ENCODE results near the gene AFTPH.

Gene AFTPH

DNA sequence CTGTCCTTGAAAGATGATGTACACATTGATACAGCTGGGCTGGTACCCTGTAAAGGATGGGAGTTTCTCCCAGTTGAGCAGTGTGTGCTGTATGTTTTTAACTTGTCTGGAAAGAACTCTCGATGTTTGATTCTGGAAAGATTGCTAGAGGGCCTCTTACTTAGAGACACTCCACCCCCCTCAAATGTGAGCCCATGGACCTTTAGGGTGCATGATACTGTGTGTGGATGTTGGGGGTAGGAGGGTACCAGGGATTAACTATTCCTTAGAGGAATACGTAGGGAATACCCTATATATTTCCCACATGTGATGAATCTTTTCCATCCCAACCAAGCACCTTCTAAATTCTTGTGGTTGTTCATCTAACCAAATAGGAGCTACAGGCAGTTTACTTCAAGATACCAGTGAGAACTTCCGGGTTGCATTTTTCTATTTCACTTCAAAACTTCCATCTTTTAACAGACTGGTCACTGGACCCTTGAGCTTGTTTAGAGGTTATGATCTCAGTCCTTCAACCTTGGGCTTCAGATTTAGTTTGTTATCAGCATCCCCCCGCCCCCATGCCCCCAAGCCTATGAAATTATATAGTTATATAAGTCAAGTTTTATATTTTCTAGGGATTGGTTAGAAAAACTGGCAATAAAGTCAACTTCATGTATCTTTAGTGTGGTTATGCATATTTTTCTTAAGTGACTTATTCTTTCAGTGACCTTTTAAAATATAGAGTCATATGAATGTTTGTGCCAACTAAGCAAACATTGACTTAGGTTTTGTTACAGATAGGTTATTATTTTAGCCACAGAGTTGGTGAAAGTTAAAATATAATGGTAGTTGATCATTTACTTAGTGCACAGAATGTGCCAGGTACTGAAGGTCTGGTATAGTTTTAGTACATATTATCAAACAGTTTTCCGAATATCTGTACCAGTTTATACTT lies 18.2 kb downstream of the AFTPH start:
- no peak for DNase-seq

DNA sequence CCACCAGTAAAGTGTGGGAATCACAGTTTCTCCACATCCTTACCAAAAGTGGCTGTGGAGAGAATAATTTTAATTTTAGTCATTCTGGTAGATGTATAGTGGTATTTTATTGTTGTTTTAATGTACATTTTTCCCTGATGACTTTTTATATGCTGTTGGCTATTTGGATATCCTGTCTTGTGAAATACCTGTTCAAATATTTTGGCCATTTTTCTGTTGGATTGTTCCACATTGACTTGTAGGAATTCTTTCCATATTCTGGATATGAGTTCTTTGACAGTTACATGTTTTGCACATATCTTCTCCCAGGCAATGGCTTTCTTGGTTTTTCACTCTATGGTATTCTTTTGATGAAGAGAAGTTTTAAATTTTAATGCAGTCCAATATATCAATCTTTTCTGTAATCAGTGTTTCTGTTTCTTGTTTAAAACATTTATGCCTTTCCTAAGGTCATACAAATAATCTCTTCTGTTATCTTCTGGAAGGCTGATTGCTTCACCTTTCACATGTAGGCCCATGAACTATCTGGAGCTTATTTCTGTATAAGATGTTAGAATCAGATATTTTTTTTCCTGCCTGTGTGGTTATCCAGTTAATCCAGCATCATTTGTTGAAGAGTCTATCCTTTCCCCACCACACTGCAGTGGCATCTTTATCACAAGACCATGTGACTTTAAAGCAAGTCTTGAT lies 19.0 kb downstream of the AFTPH start:
- no peak for DNase-seq

DNA sequence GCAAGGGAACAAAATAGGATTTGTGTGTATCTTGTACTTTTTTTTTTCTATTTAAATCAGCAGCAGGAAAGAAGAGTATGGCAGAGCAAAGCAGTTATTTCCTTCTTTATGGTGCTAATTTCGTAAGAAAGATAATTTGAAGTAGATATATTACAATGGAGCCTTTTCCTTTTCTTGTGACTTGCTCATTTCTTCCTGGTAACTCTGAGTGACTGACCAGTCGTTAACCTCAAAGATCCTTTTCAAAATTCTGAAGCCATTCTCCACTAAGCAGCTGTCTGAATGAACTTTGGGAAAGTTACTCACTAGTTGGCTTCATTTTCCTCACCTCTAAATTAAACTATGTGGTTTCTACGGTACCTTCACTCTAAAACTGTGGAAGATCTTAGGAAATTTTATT lies 24.6 kb downstream of the AFTPH start:
- DNase-seq = no peak

DNA sequence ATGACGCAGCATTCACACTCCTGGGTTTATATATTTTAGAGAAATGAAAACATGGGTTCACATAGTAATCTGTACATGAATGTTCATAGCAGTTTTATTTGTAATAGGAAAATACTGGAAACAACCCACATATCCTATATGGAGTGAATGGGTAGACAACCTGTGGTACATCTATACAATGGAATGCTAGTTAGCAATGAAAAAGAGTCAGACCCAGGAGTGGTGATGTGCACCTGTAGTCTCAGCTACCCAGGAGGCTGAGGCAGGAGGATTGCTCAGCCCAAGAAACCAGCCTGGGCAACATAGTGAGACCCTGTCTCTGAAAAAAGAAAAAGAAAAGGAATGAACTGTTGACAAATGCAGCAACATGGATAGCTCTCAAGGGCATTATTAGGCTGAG lies 25.9 kb downstream of the AFTPH start:
- no peak for DNase-seq

DNA sequence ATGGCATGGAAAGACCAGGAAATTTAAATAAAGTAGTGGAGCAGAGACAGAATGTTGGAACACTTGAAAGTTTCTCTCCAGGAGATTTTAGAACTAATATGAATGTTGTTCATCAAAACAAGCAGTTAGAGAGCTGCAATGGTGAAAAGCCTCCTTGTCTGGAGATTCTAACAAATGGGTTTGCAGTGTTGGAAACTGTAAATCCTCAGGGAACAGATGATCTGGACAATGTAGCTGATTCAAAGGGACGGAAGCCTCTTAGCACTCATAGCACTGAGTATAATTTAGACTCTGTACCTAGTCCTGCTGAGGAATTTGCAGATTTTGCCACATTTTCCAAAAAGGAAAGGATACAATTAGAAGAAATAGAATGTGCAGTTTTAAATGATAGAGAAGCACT lies 27.7 kb downstream of the AFTPH start:
- no peak for DNase-seq

DNA sequence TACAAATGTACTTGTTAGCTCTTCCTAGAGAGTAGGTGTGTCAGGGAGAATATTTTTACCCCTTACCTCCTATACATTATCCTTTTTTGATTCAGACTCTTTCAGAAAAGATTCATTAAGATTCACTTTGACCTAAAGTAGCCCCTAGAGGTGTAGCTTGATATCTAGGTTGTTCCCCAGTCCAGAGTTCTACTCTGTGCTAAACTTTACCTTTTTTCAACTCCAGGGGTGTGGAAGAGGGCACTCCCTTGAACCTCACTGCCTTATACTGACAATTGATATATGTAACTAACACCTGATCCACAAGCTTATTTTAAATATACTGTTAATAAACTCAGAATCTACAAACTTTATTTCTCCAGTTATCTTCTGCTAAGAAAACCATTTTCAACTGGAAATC lies 30.0 kb downstream of the AFTPH start:
- no peak for DNase-seq

DNA sequence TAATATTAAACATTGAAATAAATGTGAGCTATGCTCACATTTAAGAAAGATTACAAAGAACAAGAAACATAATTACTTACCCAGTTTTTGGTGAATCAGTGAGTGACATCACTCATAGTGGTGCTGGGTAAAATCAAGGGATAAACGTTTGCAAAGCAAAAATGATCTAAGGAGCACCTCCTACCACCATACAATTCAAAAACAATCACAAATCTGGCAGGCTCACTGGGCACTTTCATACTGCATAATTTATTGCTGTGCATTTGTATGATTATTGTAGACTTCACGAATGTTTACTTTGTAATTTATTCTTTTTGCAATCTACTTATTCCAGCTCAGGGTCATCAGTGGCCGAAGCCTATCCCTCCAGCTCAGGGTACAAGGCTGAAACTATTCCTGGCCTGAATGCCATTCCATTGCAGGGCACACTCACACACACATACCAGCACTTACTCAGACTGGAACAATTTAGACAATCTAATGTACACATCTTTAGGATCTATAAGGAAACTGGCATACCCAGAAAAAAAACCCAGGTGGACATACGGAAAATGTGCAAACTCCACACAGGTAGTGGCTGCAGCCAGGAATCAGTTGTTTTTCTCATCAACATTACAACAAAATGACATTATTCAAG lies 34.4 kb downstream of the AFTPH start:
- DNase-seq = no peak

DNA sequence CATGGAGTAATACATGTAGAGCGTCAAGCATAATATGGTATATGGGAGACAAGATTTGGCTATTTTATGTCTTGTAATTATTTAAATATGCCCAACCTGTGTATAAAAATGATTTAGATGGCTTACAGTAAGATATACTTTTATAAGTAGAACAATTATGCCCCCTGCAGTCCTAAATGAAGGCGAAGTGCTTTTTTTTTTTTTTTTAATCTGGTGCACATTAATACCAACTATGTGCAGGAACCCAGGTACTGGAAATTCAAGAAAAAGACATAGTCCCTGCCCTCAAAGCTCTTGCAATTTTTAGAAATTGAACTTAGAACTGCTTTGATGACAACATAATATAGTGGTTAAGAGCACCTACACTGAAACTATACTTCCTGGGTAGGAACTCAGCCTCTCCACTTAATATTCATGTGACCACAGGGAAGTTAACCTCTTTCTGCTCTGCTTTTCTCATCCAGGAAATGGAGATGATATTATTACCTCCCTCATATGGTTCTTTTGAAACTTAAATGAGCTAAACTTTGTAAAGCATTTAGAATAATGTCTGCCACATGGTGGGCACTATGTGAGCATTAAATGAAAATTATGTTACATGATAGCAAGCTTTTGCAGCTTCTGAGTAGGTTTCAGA lies 38.1 kb downstream of the AFTPH start:
- no peak for DNase-seq

DNA sequence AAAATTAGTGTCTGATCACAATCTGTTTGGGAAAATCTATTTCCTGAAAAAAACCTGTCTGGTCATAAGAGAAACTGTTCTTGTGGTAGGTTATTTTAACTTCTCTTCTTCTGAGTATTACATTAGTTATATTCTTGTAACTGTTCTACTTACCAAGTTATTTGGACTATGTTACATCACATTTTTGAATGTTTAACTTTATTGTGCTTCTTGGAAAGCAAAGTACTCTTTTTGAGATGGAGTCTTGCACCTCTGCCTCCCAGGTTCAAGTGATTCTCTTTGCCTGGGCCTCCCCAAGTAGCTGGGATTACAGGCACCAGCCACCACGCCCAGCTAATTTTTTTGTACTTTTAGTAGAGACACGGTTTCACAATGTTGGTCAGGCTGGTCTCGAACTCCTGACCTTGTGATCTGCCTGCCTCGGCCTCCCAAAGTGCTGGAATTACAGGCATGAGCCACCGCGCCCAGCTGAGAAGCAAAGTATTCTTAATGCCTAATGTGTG lies 39.4 kb downstream of the AFTPH start:
- no peak for DNase-seq

DNA sequence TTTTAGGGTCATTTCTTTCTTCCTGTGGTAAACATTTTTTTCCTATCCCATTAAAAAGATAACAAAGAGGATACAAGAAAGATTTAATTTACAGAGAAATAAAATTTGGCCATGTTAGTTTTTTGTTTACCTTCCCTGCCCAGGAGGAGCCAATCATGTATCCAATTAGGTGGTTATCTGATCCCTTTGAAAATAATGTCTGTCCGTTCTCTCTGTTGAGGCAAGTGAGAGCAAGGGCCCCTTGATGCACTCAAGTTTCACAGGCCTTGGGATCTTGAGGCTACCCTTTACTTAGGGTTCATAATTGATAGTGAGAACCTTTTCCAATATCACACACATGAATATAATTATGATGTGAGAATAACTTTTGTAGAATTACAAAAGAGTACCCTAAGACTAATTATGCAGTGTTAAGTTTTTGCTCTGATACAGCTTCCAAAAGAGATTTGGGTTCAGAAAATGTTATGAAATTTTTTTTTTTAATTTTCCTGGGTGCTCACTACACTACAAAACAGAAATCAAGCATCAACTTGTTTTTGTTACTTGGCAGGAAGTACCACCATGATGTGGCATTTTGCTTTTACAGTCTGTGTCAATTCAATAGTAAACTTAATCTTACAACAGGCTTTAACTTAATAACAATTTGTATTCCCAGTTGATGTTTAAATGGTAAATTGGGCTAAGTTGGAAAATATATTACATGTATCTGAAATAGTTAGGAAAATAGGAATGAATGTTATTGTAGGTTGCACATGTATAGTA lies 42.0 kb downstream of the AFTPH start:
- no peak for DNase-seq

DNA sequence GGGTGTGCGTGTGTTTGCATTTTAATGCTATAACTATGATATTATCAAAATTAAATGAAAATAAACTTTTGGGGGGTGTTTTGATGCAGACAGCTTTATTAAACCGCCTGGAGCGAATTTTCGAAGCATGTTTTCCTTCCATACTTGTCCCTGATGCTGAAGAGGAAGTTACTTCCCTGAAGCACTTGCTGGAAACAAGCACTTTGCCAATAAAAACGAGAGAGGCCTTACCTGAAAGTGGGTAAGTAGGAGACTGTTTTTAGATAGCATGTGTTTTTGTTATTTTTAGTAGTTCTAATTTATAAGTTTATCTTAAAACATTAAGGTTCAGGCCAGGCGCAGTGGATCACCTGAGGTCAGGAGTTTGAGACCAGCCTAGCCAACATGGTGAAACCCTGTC lies 43.3 kb downstream of the AFTPH start:
- no peak for DNase-seq

DNA sequence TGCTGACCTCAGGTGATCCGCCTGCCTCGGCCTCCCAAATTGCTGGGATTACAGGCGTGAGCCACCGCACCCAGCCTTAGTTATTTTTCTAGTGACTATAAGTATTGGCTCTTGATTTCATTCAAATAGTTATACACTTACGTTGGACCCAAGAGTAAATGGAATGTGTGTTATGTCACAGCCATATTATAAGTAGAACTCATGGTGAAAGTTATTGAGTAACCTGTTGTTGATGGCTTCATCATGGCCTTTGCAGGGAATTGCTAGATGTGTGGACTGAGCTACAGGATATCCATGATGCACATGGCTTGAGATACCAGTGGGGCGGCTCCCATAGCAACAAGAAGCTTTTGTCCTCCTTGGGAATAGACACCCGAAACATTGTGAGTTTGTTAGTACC lies 44.7 kb downstream of the AFTPH start:
- no peak for DNase-seq

DNA sequence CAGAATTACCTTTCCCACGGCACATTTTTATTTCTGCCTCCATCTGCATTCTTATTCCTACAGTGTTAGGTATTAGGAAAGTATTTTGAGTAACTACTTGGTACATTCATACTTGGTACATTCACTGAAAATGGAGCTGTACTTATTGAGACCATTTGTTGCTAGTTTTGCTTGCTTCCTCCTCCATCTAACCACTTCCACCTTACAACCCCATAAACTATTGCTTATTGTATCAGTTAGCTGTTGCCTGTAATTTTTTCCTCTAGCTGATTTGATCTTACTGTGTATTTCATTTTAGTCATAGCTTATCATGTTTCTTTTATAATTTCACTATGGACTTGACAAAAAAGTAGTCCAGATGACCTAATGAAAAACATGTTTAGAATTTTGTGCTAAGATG lies 50.7 kb downstream of the AFTPH start:
- DNase-seq = no peak

DNA sequence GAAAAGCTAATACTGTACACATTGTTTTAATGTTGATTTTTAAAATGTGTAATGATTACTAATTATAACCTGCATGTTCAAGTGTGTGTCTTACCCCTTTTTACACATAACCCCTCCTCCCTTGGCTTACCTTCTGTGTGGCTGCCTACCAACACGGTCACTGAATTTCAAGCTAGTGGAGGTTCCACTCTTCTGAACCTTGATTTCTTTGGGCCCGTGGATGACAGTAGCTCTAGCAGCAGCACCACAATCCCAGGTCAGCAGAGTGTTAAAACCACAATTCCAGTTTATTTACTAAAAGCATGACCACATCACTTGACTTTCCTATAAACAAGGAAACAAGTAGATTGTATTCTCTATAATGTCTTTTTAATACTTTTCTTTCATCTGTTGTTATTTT lies 56.9 kb downstream of the AFTPH start:
- no peak for DNase-seq

DNA sequence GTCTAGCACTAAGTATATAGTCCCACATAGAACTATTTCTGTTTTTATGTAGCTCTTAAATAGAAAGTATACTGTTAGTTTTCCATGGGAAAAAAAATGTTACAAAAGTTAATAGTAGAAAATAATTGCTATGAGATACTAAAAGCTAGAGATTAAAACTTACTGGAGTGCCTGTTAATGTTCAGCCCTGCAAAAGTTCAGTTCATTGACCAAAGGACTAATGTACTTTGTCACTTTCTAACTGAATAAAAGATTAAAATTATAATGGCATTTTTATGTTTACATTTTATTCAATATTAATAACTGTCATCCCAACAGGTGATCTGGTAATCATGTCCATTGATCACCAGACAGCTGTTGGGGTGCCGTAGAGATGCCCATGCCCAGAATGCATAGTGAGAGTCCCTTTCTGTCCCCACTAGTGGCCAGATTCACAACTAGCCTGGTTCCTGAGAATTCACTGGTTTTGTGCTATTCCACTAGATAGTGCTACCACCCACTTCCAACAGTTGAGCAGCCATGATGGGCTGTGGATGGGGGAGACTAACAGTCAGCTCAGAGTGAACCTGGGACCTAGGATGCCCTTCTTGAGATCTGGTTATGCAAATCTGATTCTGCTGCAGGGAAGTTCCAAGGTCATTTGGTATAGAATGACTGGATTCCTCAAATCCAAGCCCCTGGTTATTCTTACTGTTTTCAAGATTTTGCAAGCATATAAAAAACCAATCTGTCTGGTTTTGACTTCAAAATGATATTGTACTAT lies 57.8 kb downstream of the AFTPH start:
- no peak for DNase-seq

DNA sequence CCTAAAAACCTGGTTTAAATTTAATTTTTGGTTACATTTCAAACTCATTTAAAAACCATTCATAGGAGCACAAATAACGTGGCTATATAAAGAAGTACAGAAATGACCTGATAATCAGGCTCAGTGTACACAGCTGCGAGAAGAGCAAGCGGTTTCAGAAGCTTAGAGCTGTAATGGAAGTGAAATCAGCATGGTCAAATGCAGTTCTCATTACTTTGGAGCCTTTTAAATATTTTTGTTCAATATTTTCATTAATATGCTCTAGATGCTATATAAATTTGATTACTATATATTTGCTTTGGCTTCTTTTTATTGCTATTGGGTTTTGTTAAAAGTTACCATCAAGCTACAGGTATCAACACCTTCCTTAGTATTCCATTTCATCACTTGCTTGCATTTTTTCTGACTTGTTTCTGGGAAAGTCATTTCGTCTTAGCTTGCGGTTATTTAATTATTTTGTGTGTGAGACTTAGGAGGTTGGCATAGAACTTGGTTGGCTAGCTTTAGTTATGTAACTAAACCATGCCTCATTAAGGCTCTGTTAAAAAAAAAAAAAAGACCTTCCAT lies 58.7 kb downstream of the AFTPH start:
- DNase-seq = no peak

DNA sequence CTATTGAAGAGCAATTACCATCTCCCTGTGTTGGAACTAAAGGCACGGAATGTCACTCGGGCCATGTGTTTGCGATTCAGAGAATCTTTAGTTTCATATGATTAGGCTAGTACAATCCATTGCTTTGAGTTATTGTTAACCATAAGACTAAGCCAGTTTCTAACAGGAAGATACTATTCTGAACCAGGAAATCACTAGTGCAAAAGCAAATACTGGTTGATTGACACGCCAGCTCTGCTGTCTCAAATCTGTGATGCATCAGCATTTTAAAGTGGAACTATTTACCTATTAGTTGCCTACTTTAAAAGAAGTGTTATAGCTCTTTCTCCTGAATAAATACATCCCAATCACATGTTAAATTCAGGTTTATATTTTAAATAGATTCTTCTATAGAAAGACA lies 61.9 kb downstream of the AFTPH start:
- no peak for DNase-seq

DNA sequence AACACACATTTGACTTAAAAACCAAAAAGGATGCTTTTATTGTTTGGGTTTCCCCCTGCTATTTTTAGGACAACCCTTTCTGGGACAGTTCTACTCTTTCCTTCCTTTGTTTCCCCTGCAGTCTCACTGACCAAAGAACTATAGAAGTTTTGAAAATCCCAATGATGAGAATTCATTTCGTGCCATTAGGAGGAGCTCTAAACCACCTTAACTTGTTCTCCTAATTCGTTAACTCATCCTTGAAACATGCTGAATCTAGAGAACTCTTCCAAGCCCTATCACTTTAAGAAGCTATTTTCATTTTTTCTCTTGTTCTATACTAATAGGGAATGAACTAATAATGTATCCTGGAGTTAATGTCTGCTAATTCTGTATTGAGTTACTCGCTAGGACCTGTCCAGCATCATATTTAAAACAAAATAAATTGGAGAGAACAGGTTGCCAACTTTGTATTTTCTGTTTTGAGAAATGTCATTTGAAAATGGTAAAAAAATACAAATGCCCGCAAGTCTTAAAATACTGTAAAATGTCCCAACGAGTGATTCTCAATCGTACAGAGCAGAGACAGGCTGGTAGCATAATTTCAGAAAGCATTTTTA lies 62.9 kb downstream of the AFTPH start:
- DNase-seq = no peak

DNA sequence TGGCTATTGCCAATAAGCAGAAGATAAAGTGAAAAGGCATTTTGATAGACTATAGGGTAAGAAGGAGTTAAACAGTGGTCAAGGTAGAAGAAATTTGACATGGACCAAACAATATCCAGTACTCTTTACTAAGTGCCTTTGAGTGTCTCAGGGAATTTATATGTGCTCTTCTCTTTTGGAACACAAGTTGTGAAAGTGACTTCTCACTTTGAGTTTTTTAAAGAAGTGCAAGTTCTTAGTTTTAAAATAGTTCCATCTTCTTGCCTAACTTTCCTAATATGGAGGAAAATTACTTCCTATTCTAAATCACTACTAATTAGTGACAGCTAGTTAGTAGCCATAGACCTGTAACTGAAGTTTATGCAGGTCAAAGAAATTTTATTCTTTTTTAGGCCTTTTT lies 63.4 kb downstream of the AFTPH start:
- no peak for DNase-seq

DNA sequence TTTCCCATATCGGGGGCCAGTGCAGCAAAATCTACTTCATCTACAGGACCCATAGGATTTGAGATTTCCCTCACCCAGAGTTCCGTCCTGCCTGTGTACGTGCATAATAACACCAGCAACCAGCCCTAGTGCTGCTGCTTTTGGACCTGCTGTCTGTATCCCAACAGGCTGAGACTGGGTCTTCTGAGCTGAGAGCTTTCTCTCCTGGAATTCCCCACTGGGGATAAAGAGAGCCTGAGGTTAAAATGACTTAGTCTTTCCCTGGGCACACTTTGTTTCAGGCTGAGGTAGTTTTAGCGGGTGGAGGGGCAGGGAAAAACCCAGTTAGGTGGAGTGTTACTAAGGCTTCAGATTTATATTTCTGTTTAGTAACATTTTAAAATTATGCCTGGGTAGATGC lies 67.1 kb downstream of the AFTPH start:
- DNase-seq = no peak
